GM23338 (cell line): Measurements from ENCODE around the gene BCL2L14.

Experiments used
- CTCF ChIP-seq, 2 experiments: fragments of 200-600 bp in 1 of 2; sonication (generic) in 1 of 2; conservative IDR thresholded peaks; 2 replicates each; pipeline versions ENCODE4 v1.5.1 to v1.6.1; 2016 to 2017; ENCODE audit warnings: antibody characterized with exemption in 2 of 2, low read depth in 2 of 2, mild to moderate bottlenecking in 2 of 2, moderate library complexity in 1 of 2
- EZH2 ChIP-seq: fragments of 200-600 bp; sonication (generic); IDR thresholded peaks from one replicate; pipeline ENCODE4 v1.8.0; 2017; ENCODE audit warnings: antibody characterized with exemption, mild to moderate bottlenecking, low read depth; ENCODE audit not compliant: unreplicated experiment
- EZH2phosphoT487 ChIP-seq: fragments of 200-600 bp; sonication (generic); IDR thresholded peaks from one replicate; pipeline ENCODE4 v1.8.1; 2018; ENCODE audit warnings: antibody characterized with exemption; ENCODE audit not compliant: unreplicated experiment
- REST ChIP-seq: IDR thresholded peaks from one replicate; pipeline ENCODE4 v1.6.1; 2018; ENCODE audit warnings: antibody characterized with exemption; ENCODE audit not compliant: unreplicated experiment

GRCh38 chr12:12033824-12034223 is 36.9 kb upstream of the BCL2L14 start:
- no peak for TF ChIP-seq CTCF (conservative IDR thresholded peaks at IDR 0.05; ENCODE audit: low read depth in 2 of 2)
- TF ChIP-seq REST = no peak
- no peak for TF ChIP-seq EZH2phosphoT487
- no peak for TF ChIP-seq EZH2
